ENCODE data around the gene PDE4B. TPM values are rescaled to one million over a fixed set of nuclear protein-coding genes. Genes with fewer than 3 reads are reported as not detected.

The PDE4B gene
- total and polyA plus RNA-seq, 10 of the 15 experiments (the other 5 are each of a cell fraction or from before 2014, with no cell fraction given), result 3.0 to 13.2 (median 5.7) TPM

- no peak overlapping the region for H3K4me3 ChIP-seq
- H3K27me3 ChIP-seq (replicated peaks in 1 of 2; ENCODE audit: control insufficient read depth in 2 of 2, insufficient read depth in 2 of 2, low read length in 1 of 2), result no peaks in the 10 kb centered on the region
- H3K27ac ChIP-seq (ENCODE audit: control insufficient read depth, insufficient read depth), result no peak overlapping the region
- FAIRE-seq (no peak), DNase-seq (ENCODE audit: low read depth, low spot score) (no peak), ATAC-seq (no peak)
- no peak overlapping the region for H3K4me2 ChIP-seq (ENCODE audit: control insufficient read depth, insufficient read depth)
- no peaks in the 10 kb centered on the region for H4K20me1 ChIP-seq (ENCODE audit: control insufficient read depth, insufficient read depth)
- H3K79me2 ChIP-seq (ENCODE audit: control insufficient read depth, insufficient read depth, low read length), result no peaks in the 10 kb centered on the region
- SMC1A ChIA-PET (ENCODE audit: uncharacterized antibody, unreplicated experiment), result no interaction called here
- 7% methylated on average over 4 of the region's 4 CpGs for WGBS (ENCODE audit: insufficient coverage, insufficient replicate concordance, low lambda C conversion rate, missing lambda C conversion rate)
- POLR2A ChIA-PET, result no interaction called here
- TF ChIP-seq MEF2B (IDR thresholded peaks at IDR 0.05; ENCODE audit: partially characterized antibody, poor library complexity, severe bottlenecking) (no peak), NBN (IDR thresholded peaks at IDR 0.05) (no peak), CBX5 (IDR thresholded peaks at IDR 0.05; ENCODE audit: low read depth) (no peak), ELK1 (IDR thresholded peaks at IDR 0.05; ENCODE audit: low read depth, low read length) (no peak), SIX5 (IDR thresholded peaks at IDR 0.05; ENCODE audit: low read depth, low read length, severe bottlenecking) (no peak)
- in situ Hi-C loops (cut with MboI) (no loop called here), intact Hi-C loops (cut with micrococcal nuclease; ENCODE audit: unreplicated experiment) (no loop called here)
- no TSS peak for BruUV-seq (replicated peaks)
- H3K9me3 ChIP-seq (replicated peaks; ENCODE audit: control insufficient read depth, insufficient read depth, low read length), result no peaks in the 10 kb centered on the region
- RAD21 ChIA-PET (ENCODE audit: unreplicated experiment), result no interaction called here
- CTCF ChIA-PET, result interaction anchor here (1.4 kb wide), 1 partner anchor 324 kb away, joined by 3 read pairs; no protein-coding TSS in a partner anchor
- no peak overlapping the region for H2AFZ ChIP-seq (ENCODE audit: control insufficient read depth, low read depth, low read length)
- no peaks in the 10 kb centered on the region for H3K36me3 ChIP-seq (ENCODE audit: control insufficient read depth in 2 of 2, insufficient read depth in 2 of 2, low read length in 1 of 2)
- no peak overlapping the region for H3K9ac ChIP-seq (ENCODE audit: control insufficient read depth, insufficient read depth, low read length)
- H3K4me1 ChIP-seq (ENCODE audit: control insufficient read depth, insufficient read depth, low read length), result no peaks in the 10 kb centered on the region
Measured at GRCh38 chr1:65918564-65918963, 125.9 kb downstream of the PDE4B start.

GRCh38 chr1:65921446-65921845 lies 128.8 kb downstream of the PDE4B start:
- no peaks in the 10 kb centered on the region for H3K27me3 ChIP-seq (replicated peaks in 1 of 2; ENCODE audit: control insufficient read depth in 2 of 2, insufficient read depth in 2 of 2, low read length in 1 of 2)
- ATAC-seq, result no peak
- no peaks in the 10 kb centered on the region for H3K4me1 ChIP-seq (ENCODE audit: control insufficient read depth, insufficient read depth, low read length)
- in situ Hi-C loops (cut with MboI) (no loop called here), intact Hi-C loops (cut with micrococcal nuclease; ENCODE audit: unreplicated experiment) (no loop called here)
- FAIRE-seq, result no peak
- no peak overlapping the region for H3K4me3 ChIP-seq
- SMC1A ChIA-PET (ENCODE audit: uncharacterized antibody, unreplicated experiment), result no interaction called here
- no peaks in the 10 kb centered on the region for H3K79me2 ChIP-seq (ENCODE audit: control insufficient read depth, insufficient read depth, low read length)
- H3K9me3 ChIP-seq (replicated peaks; ENCODE audit: control insufficient read depth, insufficient read depth, low read length), result no peaks in the 10 kb centered on the region
- CTCF ChIA-PET, result no interaction called here
- no peaks in the 10 kb centered on the region for H4K20me1 ChIP-seq (ENCODE audit: control insufficient read depth, insufficient read depth)
- H3K4me2 ChIP-seq (ENCODE audit: control insufficient read depth, insufficient read depth), result no peak overlapping the region
- RAD21 ChIA-PET (ENCODE audit: unreplicated experiment), result no interaction called here
- H2AFZ ChIP-seq (ENCODE audit: control insufficient read depth, low read depth, low read length), result no peak overlapping the region
- BruUV-seq (replicated peaks), result no TSS peak
- POLR2A ChIA-PET, result no interaction called here
- no peak overlapping the region for H3K9ac ChIP-seq (ENCODE audit: control insufficient read depth, insufficient read depth, low read length)
- WGBS (ENCODE audit: insufficient coverage, insufficient replicate concordance, low lambda C conversion rate, missing lambda C conversion rate), result 23% methylated on average over 4 of the region's 4 CpGs
- no peak for DNase-seq (ENCODE audit: low read depth, low spot score)
- H3K36me3 ChIP-seq (ENCODE audit: control insufficient read depth in 2 of 2, insufficient read depth in 2 of 2, low read length in 1 of 2), result no peaks in the 10 kb centered on the region
- no peak overlapping the region for H3K27ac ChIP-seq (ENCODE audit: control insufficient read depth, insufficient read depth)
- no peak for TF ChIP-seq SREBF2 (IDR thresholded peaks at IDR 0.05; ENCODE audit: low read length)
- no peak for TF ChIP-seq NR2C1 (IDR thresholded peaks at IDR 0.05)
- TF ChIP-seq MTA3 (IDR thresholded peaks at IDR 0.05; ENCODE audit: borderline replicate concordance, low read length), result no peak
- TF ChIP-seq IRF4 (IDR thresholded peaks at IDR 0.05; ENCODE audit: low read depth, low read length), result no peak
- TF ChIP-seq LARP7 (IDR thresholded peaks at IDR 0.05), result no peak
- no peak for TF ChIP-seq NBN (IDR thresholded peaks at IDR 0.05)
- no peak for TF ChIP-seq GATAD2B (conservative IDR thresholded peaks at IDR 0.05; ENCODE audit: low read depth)
- no peak for TF ChIP-seq BCL3 (IDR thresholded peaks at IDR 0.05; ENCODE audit: borderline replicate concordance, insufficient read depth, low read depth, low read length, poor library complexity, severe bottlenecking)
- TF ChIP-seq SIN3A (IDR thresholded peaks at IDR 0.05; ENCODE audit: low read depth, low read length), result no peak

All from GM12878 (cell line).